NCI-H524 treated with DMSO at 0.1 percent for 48 hours (cell line): ENCODE data around the gene PAH.
A peak's percentile ranks its signal among the peaks of the same experiment; 100 is the strongest.
"Not testable (repeated sequence)": the region's sequence is repeated elsewhere in the genome, so short reads cannot be mapped to it uniquely, and the experiment has no call there.

Source experiments
- DNase-seq: peaks from one replicate; lab custom pipeline; 2025; lab: John Stamatoyannopoulos, UW

Gene PAH

DNA sequence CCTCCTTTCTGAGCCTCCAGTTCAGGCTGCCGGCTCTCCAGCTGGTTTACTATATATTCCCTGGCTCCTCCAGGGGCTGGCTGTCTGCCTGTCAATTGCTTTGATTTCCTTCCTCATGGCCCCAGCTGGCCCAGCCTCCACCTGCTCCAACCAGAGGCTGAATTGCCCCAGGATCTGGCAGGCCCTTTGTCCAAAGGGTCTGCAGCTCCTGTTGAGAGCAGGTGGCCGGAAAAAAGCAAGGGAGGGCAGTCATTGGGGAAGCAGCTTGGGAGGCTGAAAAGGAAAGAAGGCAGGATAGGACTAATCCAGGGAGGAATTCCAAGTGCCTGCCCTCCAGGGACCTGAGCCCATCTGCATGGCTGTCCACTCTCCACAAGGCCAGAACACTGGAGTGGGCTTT lies 25.3 kb downstream of the PAH start:
- DNase-seq: peak; percentile 7

DNA sequence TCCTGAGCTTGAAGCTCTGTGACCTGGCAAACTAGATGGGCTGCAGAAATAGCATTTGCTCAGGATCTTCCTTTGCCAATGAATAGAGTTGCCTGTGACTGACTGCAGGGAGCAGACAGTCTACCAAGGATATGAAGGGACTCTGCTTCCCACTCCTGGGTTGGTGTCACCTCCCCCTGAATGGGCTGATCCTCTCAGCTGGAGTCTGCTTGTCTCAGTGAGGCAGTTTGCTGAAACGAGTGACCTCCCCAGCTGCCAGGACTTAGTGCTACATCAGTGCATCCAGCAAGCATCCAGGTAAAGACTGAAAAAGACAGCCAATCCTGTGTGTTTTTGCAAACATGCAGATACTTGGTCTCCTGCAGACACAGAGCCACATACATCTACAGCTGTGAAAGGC lies 28.5 kb downstream of the PAH start:
- DNase-seq: no peak

DNA sequence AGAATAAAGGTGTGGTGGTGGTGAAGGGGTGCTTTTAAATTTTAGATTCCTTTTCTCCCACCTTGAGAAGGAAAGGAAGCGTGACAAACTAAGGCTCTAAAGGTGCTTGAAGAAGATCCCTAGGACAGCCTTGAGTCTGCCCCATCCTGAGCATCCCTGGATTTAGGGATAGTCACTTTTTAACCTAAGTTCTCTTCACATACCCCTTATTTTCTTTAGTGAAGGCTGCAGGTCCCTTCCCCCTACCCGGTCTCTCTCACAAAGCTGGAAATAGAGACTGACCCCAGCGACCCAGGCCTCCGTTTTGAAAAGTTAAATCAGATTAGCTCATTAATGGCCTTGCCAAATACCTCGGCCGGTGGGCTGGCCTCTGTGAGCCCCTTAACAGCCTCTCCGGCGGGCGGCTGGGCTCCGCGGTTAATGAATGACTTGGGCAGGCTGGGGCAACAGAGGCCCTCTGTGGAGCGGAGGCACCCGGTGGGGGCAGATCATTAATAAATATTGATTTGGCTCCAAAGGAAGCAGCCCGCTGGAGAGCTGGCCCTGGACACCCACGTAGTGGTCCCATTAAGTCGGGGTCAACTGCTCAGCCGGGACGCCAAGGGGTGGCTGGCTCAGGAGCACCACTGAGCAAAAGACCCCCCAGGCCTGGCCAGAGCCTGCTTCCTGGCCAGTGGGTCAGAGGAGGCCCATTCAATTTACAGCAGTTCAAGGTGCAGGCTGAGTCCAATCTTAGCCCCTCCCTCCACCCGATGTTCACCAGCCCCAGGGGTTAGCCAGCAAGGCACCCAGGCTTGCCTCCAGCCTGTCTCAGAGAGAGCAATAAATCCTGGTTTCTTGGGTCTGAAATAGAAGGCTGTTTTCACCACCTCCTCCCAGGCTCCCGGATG lies 31.8 kb downstream of the PAH start:
- no peak for DNase-seq

DNA sequence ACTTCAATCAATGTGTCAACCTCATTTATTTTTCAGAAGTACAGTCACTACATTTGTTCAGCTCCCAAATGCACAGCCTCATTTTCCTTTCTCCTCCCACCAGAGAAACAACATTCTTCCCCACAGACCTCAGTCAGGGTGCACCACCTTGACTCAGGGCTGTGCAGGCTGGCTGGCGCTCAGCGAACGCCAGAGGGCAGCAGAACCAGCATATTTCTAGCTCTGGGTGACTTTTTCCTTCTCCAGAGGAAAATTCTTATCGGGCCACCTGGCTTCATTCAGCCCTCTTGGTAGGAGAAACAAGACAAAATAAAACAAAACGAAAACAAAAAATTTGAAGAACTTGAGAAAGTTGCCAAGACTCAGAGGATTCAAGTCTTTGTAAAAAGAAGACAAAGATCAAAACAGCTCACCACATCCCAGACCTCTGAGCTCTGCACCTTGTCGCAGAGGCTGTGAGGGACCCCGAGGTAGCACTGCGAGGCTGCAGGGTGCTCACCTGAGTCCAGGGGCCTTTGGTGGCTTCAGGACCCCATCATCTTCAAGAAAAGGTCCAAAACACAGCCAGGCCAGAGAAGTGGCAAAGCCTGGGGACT lies 33.7 kb downstream of the PAH start:
- peak; percentile 11 for DNase-seq

DNA sequence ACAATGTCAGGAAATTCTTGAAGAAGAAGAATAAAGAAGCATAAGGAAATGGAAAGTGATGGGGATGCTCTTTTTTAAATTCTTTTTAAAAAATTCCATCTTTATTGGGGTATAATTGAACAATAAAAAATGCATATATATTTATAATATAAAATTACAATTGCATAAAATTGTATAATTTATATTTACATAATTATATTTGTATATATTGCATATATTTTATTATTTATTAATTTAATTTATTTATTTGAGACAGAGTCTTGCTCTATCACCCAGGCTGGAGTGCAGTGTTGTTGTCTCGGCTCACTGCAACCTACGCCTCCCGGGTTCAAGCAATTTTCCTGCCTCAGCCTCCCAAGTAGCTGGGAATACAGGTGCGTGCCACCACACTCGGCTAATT lies 36.3 kb downstream of the PAH start:
- DNase-seq: no peak

DNA sequence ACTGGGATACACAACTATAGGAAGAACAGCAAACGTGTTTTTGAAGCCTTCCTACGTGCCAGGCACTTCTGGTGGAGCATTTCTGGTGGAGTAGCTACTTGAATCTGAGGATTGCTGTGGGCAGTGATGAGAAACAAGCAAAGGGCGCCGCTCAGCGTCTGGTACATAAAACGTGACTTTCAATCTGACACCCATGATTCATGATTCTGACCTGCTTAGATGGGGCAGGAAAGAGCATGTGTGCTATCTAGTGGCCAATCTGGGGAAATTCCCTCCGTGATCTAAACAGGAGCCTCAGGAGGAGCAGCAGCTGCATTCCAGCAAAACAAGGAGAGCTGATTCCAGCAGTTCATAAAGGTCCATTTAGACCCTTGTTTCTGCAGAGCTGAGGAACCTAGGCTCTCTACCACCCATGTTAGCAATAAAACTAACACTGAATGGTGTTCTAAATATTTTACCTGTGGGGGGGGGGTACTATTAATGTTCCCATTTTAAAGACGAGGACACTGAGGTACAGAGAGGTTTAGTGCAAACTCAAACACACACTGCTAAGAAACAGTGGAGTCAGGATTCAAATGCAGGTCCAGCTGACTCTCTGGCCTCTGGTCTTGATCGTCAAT lies 37.8 kb downstream of the PAH start:
- peak; percentile 54 for DNase-seq

DNA sequence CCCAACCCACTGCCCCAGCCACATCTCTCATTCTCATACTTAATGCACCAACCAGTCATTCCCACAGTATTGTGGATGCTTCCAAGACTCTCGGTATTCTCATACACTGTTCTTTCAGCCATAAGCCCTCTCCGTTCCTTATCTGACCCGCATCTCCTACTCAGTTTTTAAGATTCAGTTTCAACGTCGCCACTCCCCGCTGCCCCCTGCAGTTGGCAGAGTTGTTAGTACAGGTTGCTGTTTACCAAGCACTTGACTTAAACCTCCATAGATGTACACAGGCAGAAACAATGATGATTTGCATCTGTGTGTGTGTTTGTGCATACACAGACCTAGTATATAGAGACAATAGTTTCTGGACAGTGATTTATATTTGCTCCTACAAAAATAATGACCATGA lies 40.2 kb downstream of the PAH start:
- no peak for DNase-seq

DNA sequence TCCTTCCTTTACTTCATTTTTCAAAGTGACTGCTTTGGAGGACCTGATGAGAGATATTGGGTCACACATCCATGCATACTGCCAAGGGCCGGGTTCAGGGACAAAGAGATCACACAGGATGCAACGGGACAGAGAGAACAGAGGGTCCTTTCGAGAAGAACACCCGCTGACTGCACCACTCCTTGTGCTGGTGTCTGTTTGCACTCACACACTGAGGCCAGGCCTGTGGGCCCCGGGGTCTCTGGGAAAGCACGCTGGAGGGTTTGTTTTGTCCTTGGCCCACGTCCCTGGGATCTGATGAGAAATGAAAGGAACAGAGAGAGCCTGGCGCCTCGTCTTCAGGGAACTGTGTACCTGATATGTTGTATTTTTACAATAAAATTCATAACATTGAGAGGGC lies 42.2 kb downstream of the PAH start:
- DNase-seq: no peak

DNA sequence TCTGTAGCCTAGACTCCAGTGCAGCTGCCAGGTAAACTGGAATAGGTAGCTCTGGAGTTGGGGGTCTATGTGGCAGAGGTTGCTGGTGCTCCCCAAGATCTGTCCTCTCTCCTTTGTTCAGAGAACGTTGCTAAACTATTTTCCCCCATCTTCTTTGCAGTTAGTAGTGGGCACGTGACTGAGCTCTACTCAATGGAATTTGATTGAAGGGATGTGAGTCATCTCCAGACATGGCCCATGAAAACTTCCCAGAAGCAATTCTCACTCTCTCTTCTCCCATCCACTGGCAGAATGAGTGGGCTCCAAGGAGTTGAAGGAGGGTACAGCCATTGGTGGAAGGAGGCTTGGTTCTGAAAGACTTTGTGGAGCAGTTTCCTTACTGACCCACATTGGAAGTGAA lies 44.0 kb downstream of the PAH start:
- DNase-seq: no peak

DNA sequence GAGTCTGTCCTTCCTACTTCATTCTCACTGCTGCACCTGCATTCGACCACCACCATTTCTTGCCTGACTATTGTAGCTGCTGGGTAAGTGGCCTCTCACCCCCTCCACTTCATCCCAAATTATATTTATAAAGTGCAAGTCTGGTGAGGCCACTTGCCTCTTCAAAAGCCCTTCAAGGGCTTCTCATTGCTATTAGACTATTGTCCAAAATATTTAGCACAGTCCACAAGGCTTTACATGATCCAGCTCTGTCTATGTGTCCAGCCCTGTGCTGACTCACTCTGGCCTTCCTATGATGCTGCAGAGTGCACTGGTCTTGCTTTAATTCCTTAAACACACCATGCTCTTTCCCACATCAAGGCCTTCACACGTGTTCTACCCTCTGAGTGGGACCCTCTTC lies 46.0 kb downstream of the PAH start:
- no peak for DNase-seq

DNA sequence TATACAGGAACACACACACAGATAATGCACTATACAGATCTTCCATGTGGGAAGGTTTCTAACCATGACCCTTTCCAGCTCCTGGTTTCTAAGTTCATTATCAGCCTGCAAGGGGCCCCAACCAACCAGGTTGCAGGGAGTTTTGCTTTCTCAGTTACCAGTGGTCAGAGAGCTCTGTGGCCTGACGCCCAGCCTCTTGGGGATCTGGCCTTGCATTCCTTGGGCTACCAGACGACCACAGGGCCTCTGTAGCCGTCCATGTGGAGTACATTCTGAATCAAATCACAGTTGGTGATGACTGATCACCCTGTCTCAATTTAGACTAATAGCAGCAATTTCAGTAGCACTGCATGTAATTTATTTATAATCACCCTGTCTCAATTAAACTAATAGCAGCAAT lies 47.5 kb downstream of the PAH start:
- no peak for DNase-seq

DNA sequence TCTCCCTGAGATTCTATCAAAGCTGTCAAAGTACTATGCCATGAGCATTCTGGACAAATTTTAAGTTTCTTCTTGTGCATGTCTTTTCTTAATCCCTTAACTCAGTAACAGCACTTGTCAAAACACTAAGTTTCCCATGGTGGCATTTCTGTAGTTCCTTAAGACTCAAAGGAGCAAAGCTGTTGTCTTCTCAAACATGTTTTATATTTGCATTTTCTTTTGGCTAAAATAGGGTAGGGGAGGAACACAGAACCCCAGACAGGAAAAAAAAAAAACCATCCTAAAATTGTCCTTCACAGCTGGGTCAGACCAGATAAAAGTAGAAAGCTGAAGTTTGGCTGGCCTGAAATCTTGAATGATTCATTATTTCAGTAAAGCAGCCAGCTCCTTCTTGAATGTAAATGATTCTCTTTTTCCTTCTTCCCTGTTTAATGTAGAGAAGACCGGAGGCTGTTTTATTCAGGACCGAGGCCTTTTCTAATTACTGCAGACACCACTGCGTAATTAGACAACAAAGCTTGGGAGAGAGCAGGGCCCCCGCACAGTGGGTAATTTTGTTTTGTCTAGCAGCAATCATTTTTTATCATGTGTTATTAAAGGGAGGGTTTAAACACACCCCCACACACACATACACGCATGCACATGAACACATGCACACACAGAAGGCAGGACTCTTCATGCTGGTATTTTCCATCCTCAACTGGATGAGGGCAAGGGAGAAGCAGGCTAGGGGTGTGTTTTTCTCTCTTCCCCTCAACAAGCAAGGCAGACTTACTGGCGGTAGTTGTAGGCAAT lies 51.0 kb downstream of the PAH start:
- DNase-seq: no peak

DNA sequence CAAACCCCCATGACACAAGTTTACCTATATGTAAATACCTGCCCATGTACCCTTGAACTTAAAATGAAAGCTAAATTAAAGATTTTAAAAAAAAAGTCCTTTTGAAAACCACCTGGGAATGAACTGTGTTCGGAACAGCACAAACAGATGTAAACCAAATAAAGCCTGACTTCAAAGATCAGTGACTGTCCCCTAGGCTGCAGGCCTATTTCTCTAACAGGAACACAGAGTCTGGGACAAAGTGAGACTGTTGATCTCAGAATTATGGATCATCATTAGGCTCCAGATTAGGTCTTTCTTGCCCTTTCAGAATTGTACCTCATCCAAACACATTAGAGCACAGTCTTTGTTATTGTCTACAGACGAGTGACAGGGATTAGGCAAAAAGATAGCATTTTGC lies 54.6 kb downstream of the PAH start:
- no peak for DNase-seq

DNA sequence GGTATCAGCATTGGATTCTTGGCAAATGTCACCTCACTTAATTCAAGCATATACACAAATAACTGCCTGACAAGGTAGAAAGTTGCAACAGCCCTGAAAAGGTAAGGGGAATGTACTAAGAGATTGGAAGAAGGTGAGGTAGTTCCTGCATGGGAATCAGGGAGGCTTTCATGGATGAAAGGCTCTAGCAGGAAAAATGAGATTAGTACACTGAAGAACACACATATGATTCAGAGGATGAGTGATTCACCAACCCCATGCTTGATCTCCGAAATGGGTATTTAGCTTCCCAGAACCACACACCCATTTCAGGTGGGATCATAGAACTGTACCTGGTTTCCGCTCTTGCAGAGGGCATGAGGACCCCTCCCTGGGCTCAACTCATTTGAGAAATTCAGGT lies 65.8 kb downstream of the PAH start:
- no peak for DNase-seq

DNA sequence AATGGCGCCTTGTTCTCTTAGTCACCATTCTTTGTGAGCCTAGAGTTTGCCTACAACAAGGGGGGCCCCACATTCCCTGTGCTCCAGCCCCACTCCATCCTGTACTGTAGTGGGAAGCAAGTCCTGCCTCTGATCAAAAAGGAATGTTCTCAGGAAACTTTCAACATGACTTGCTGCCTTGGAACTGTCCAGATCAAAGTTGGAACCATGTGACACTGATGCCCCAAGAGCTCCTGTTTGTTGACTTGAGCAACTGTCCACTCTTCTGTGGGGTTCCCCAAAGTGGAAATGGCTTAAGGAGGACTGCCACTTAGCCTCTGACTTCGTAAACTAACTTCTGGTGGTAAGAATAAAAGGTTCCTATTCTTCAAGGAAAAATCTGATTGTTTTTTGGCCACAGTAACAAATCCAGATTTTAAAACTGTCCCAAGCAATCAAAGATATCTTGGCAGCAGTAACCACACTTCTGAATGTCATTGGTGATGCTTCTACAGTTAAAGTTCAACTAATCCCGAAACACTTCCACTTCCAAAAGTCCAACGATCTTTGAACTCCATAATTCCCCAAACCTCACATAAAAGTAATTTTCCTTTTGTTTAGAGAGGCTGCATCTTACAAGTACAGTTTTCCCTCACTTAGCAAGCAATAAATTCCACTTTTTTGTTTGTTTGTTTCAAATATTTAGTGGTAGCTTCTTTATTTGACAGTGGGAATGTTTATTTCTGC lies 67.2 kb downstream of the PAH start:
- no peak for DNase-seq

DNA sequence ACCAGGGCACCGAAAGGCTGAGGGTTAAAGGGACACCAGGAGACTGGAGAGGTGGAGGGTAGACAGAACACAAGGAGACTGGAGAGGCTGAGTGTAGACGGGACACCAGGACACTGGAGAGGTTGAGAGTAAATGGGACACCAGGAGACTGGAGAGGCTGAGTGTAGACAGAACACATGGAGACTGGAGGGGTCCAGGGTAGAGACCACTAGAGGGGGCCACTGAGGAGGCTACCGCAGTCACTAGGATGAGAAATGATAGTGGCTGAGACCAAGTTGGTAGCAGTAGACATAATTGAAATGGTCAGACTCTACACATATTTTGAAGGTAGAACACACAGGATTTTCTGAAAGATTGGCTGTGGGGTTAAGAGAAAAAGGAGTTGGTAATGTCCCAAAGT lies 68.2 kb downstream of the PAH start:
- no peak for DNase-seq

DNA sequence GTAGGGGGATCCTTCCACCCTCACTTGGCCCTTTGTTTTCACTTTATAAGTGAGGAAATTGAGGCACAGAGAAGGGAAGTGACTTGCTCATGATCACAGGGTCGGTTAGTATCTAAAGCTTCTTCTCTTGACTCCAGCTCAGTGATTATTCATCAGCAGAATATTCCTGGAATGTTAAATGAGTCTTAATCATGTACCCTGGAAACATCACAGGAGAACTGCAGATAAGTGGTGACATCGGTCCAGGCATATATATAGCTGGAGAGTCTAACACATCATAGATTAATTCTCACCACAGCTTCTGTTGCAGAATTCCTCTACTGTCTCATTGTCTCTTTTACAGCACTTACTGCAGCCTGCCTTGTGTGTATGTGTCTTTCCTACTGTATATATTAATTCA lies 69.9 kb downstream of the PAH start:
- DNase-seq: no peak

DNA sequence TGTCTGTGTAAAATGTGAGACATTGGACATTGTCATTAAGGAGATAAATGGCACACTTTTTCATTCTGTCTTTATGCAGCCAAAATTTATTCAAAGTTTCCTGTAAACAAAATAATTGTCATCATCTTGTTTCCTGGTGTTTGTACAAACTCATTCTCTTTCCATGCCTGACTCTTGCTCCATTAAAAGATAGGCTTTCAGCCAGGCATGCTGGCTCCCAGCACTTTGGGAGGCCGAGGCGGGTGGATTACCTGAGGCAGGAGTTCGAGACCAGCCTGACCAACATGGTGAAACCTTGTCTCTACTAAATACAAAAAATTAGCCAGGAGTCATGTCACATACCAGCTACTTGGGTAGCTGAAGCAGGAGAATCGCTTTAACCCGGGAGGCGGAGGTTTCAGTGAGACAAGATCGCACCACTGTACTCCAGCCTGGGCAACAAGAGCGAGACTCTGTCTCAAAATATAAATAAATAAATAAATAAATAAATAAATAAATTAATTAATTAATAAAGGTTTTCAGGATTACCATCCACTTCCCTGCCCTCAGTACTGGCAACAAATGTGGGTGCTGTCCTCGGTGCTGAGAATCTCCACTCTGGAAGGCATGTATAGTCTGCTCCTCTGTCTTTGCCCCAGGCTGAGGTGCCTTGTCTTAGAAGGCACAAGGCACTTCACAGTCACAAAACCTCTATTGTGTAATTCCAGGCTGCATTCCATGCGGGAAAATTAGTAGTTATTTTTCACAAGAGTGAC lies 83.2 kb downstream of the PAH start:
- DNase-seq: no peak

DNA sequence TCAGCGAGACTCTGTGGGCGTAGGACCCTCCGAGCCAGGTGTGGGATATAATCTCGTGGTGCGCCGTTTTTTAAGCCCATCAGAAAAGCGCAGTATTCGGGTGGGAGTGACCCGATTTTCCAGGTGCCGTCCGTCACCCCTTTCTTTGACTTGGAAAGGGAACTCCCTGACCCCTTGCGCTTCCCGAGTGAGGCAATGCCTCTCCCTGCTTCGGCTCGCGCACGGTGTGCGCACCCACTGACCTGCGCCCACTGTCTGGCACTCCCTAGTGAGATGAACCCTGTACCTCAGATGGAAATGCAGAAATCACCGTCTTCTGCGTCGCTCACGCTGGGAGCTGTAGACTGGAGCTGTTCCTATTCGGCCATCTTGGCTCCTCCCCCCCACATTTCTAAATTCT lies 84.2 kb downstream of the PAH start:
- not testable (repeated sequence) for DNase-seq

DNA sequence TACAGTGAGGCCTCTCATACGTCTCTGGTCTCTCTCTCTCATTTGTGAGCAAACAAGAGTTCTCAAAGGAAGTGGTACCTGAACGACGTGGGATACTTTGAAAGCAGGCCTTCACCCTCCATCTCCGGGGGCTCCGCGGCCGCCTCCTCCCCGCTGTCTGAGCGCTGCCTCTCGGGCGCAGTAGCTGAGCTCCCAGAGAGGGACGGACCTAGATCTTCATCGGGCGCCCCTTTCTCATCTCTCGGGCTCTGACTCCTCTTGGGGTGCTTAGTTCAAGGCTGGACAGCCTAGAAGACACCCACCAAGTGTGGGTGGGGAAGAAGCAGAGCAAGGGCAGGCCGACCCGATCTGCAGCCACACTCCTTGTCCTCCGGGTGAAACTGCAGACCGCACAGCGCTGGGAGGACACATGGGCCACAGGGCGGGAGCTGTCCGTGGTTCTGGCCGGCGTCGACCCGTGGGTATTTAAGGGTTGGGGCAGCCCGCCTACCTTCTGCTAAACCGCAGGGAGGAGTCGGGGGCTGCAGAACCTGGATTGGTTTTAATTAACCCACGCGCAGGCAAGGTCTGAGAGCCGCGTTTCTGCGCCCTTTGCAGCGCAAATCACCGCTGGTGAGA lies 92.7 kb downstream of the PAH start:
- DNase-seq: no peak

DNA sequence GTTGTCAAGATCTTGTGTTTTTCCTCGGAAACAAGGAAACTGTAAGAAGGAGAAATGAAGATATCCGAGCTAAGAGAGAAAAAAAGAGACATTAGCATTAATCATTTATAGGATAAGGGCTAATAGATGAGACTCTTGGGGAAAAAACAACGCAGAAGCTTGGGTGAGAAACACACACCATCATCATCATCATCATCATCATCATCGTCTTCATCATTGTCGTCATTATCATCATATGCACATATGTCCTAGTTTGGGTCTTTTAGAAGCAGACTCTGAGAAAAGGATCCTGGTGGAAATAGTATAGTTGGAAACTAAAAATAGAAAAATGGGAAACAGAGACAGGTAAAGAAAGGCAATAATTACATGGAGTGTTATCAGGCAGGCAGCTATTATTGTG lies 95.9 kb downstream of the PAH start:
- no peak for DNase-seq
